Ovary (tissue), 9 donors: ENCODE data around the gene MBD4. TPM values are rescaled to one million over a fixed set of nuclear protein-coding genes. Genes with fewer than 3 reads are reported as not detected.

Experiments used
- DNase-seq, 5 donors: peaks; one replicate each; pipeline ENCODE4 v3.0.0-alpha.2; 2019 to 2020
- H3K27ac ChIP-seq, 2 donors: fragments of 200-600 bp; one replicate each; pipeline versions ENCODE4 v1.5.1 to v1.8.0; 2019 to 2022
- H3K27me3 ChIP-seq: fragments of 200-600 bp; one replicate; pipeline ENCODE4 v1.8.0; 2022
- H3K36me3 ChIP-seq: fragments of 200-600 bp; sonication (generic); one replicate; pipeline ENCODE4 v1.5.1; 2019
- H3K4me1 ChIP-seq: one replicate; pipeline ENCODE4 v1.8.1; 2013; ENCODE audit warnings: mild to moderate bottlenecking, moderate library complexity; ENCODE audit not compliant: insufficient read depth
- H3K4me3 ChIP-seq: fragments of 200-600 bp; sonication (generic); one replicate; pipeline ENCODE4 v1.5.1; 2017
- H3K9me3 ChIP-seq, 2 donors: fragments of 200-600 bp in 1 of 2; sonication (generic) in 1 of 2; one replicate each; pipeline versions ENCODE4 v1.5.1 to v1.8.1; 2013 to 2019; ENCODE audit warnings: mild to moderate bottlenecking in 1 of 2, moderate library complexity in 1 of 2
- CTCF ChIP-seq, 3 donors: fragments of 450-650 bp in 2 of 3; fragments of 200-600 bp in 1 of 3; IDR thresholded peaks; one replicate each; pipeline versions ENCODE4 v1.5.1 to v1.8.0; 2016 to 2022; ENCODE audit warnings: antibody characterized with exemption in 3 of 3, mild to moderate bottlenecking in 1 of 3
- EP300 ChIP-seq: sonication (generic); formaldehyde crosslinking; IDR thresholded peaks from one replicate; pipeline ENCODE4 v1.6.1; 2017; ENCODE audit warnings: antibody characterized with exemption
- POLR2A ChIP-seq: fragments of 450-650 bp; IDR thresholded peaks from one replicate; pipeline ENCODE4 v1.6.1; 2017; ENCODE audit warnings: antibody characterized with exemption, mild to moderate bottlenecking, moderate library complexity
- WGBS, 3 donors: extraction: QIAGEN DNeasy Blood & Tissue Kit in 1 of 3; methylation state at CpG; one replicate each; pipeline versions ENCODE4 v1.1.5 to v1.1.7; 2013 to 2017; 5-methylcytosine and 5-hydroxymethylcytosine counted together
- intact Hi-C, 4 donors: fragments of 100-400 bp; cut with DNase I; formaldehyde crosslinking; loops; one replicate each; pipeline versions ENCODE4 v1.11.0 to v1.15.1; 2022 to 2023
- polyA plus RNA-seq, 2 donors: library from polyadenylated mRNA; stranded (reverse); fragments of 200-250 nt in 1 of 2; fragments of 350-450 nt in 1 of 2; fragmentation: Illumina TruSeq in 1 of 2; extraction: RNeasy Lipid Tissue Mini Kit (QIAGEN cat#74804) in 1 of 2; gene quantifications; one replicate each; pipeline ENCODE4 v1.2.3, GENCODE V29; 2013 to 2014
- total RNA-seq, 7 donors: library from RNA; depleted of rRNA in 2 of 7; stranded (reverse); fragments of >200 nt in 2 of 7; fragmentation: NEBNext Ultra II Directional in 3 of 7; extraction: Animal tissue kit (Norgen Biotek cat#: 25700) in 3 of 7; gene quantifications; one replicate each; pipeline versions ENCODE4 v1.1.0 to v1.2.4, GENCODE V29; 2016 to 2023
- donor health status: DM: no; HTN: no; CAD: no; lungs with moderate emphysema.
- donor health status: DM: no; HTN: no; CAD: no.
- donor health status: Bipolar disorder and iron deficiency.
- donor health status: DM: yes; HTN: yes; CAD: no.
- donor health status: DM: no; HTN: no; CAD: no.
- donor health status: DM: yes; HTN: yes; CAD: no.

Gene MBD4
- total and polyA plus RNA-seq, 9 donors: 19.5 to 60.0 (median 29.2) TPM

GRCh38 chr3:129402616-129403015 is 37.1 kb downstream of the MBD4 start:
- H3K4me3 ChIP-seq: no peak overlapping the region
- H3K4me1 ChIP-seq: no peaks in the 10 kb centered on the region
- intact Hi-C loops: loop anchor here in 1 of 4 donors (5.0 kb wide), 1 partner anchor 300 kb away; no protein-coding TSS in a partner anchor
- WGBS, 3 donors: 83 to 88% (median 86%) methylated on average over 4 of the region's 4 CpGs
- no peaks in the 10 kb centered on the region for H3K27me3 ChIP-seq
- no peaks in the 10 kb centered on the region for H3K9me3 ChIP-seq
- H3K36me3 ChIP-seq: no peaks in the 10 kb centered on the region
- DNase-seq: no peak
- TF ChIP-seq POLR2A (no peak), EP300 (no peak), CTCF (IDR thresholded peaks at IDR 0.05) (no peak)
- no peak overlapping the region for H3K27ac ChIP-seq

- Histone ChIP-seq H3K4me3 (no peak overlapping the region), H3K9me3 (no peaks in the 10 kb centered on the region), H3K27me3 (no peaks in the 10 kb centered on the region), H3K4me1 (peaks cover 2% of the 10 kb centered on the region), H3K27ac (no peak overlapping the region), H3K36me3 (no peaks in the 10 kb centered on the region)
- no peak for DNase-seq
- TF ChIP-seq EP300 (no peak), CTCF (IDR thresholded peaks at IDR 0.05) (no peak), POLR2A (no peak)
- 76 to 82% (median 79%) methylated on average over 7 of the region's 7 CpGs for WGBS, 3 donors
- intact Hi-C loops: loop anchor here in 1 of 4 donors (5.0 kb wide), 1 partner anchor 300 kb away; no protein-coding TSS in a partner anchor
Observed at GRCh38 chr3:129402210-129402609, 37.5 kb downstream of the MBD4 start.

GRCh38 chr3:129399895-129400357 is 39.8 kb downstream of the MBD4 start:
- TF ChIP-seq POLR2A: peak; percentile 15
- no peak for TF ChIP-seq CTCF (IDR thresholded peaks at IDR 0.05)
- intact Hi-C loops: loop anchor here in 1 of 4 donors (5.0 kb wide), 1 partner anchor 298 kb away; no protein-coding TSS in a partner anchor
- peak in 1 of 5 donors; percentile 33 for DNase-seq
- Histone ChIP-seq H3K4me3 (no peak overlapping the region), H3K9me3 (no peaks in the 10 kb centered on the region), H3K36me3 (no peaks in the 10 kb centered on the region), H3K27me3 (no peaks in the 10 kb centered on the region), H3K27ac (peak overlapping the region; percentile 43 to 89), H3K4me1 (peaks cover 3% of the 10 kb centered on the region)
- 54 to 60% (median 59%) methylated on average over 8 of the region's 8 CpGs for WGBS, 3 donors

- Histone ChIP-seq H3K27ac (peak overlapping the region; percentile 43 to 89), H3K4me3 (peak overlapping the region; percentile 96), H3K4me1 (peaks cover 3% of the 10 kb centered on the region), H3K27me3 (no peaks in the 10 kb centered on the region), H3K9me3 (no peaks in the 10 kb centered on the region), H3K36me3 (no peaks in the 10 kb centered on the region)
- 0 to 1% (median 0%) methylated on average over 25 of the region's 25 CpGs for WGBS, 3 donors
- TF ChIP-seq POLR2A (no peak), CTCF (IDR thresholded peaks at IDR 0.05) (peak; percentile 78 to 97 (median 91))
- peak; percentile 74 to 90 (median 82) for DNase-seq
- intact Hi-C loops: no loop called here
Observed at GRCh38 chr3:129399145-129399894, 40.4 kb downstream of the MBD4 start.
